ENCODE measurements around the gene ZNF774.
"Not testable (repeated sequence)": the region's sequence is repeated elsewhere in the genome, so short reads cannot be mapped to it uniquely, and the experiment has no call there.

Gene ZNF774

GRCh38 chr15:90408657-90409056 lies 56.6 kb downstream of the ZNF774 start:
- Histone ChIP-seq H3K4me3 (ENCODE audit: low read length) (no peak overlapping the region), H3K27me3 (replicated peaks; ENCODE audit: control insufficient read depth, insufficient read depth, low read length) (no peaks in the 10 kb centered on the region), H3K36me3 (ENCODE audit: control insufficient read depth, insufficient read depth, low read length, severe bottlenecking) (no peaks in the 10 kb centered on the region), H3K9ac (ENCODE audit: low read length) (no peak overlapping the region), H3K9me3 (ENCODE audit: control insufficient read depth, low read length) (no peaks in the 10 kb centered on the region), H3K4me1 (ENCODE audit: control insufficient read depth, insufficient read depth, low read length) (peaks cover 67% of the 10 kb centered on the region)
- no peak for DNase-seq (ENCODE audit: low read depth)

- not testable (repeated sequence) for DNase-seq (ENCODE audit: low read depth); H3K36me3 ChIP-seq (ENCODE audit: control insufficient read depth, insufficient read depth, low read length, severe bottlenecking); H3K27me3 ChIP-seq (replicated peaks; ENCODE audit: control insufficient read depth, insufficient read depth, low read length); H3K4me3 ChIP-seq (ENCODE audit: low read length); H3K9me3 ChIP-seq (ENCODE audit: control insufficient read depth, low read length); H3K9ac ChIP-seq (ENCODE audit: low read length)
- peaks cover 67% of the 10 kb centered on the region for H3K4me1 ChIP-seq (ENCODE audit: control insufficient read depth, insufficient read depth, low read length)
Measured at GRCh38 chr15:90409587-90409986, 57.5 kb downstream of the ZNF774 start.

- H3K4me3 ChIP-seq (ENCODE audit: low read length); H3K9me3 ChIP-seq (ENCODE audit: control insufficient read depth, low read length); DNase-seq (ENCODE audit: low read depth); H3K36me3 ChIP-seq (ENCODE audit: control insufficient read depth, insufficient read depth, low read length, severe bottlenecking); H3K9ac ChIP-seq (ENCODE audit: low read length); H3K27me3 ChIP-seq (replicated peaks; ENCODE audit: control insufficient read depth, insufficient read depth, low read length): not testable (repeated sequence)
- H3K4me1 ChIP-seq (ENCODE audit: control insufficient read depth, insufficient read depth, low read length) = peaks cover 64% of the 10 kb centered on the region
Measured at GRCh38 chr15:90410316-90410715, 58.2 kb downstream of the ZNF774 start.

GRCh38 chr15:90411176-90411575 lies 59.1 kb downstream of the ZNF774 start:
- Histone ChIP-seq H3K27me3 (replicated peaks; ENCODE audit: control insufficient read depth, insufficient read depth, low read length) (no peaks in the 10 kb centered on the region), H3K9me3 (ENCODE audit: control insufficient read depth, low read length) (no peaks in the 10 kb centered on the region), H3K4me3 (ENCODE audit: low read length) (no peak overlapping the region), H3K9ac (ENCODE audit: low read length) (no peak overlapping the region), H3K36me3 (ENCODE audit: control insufficient read depth, insufficient read depth, low read length, severe bottlenecking) (no peaks in the 10 kb centered on the region), H3K4me1 (ENCODE audit: control insufficient read depth, insufficient read depth, low read length) (peaks cover 61% of the 10 kb centered on the region)
- DNase-seq (ENCODE audit: low read depth) = no peak

Data from adipocyte (in vitro differentiated cells).